ENCODE data around the gene CD82.
"Not testable (repeated sequence)": the region's sequence is repeated elsewhere in the genome, so short reads cannot be mapped to it uniquely, and the experiment has no call there.

The CD82 gene

DNA sequence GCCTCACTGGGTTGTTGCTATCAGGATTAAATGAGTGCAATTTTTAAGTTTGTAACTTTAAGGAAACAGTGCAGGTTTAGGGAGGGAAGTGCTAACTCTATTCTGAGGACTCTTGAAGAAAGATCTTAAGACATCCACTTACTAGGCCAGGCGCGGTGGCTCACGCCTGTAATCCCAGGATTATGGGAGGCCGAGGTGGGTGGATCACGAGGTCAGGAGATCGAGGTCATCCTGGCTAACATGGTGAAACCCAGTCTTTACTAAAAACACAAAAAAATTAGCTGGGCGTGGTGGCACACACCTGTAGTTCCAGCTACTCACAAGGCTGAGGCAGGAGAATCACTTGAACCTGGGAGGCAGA lies 5.5 kb upstream of the CD82 start:
- not testable (repeated sequence) for DNase-seq (ENCODE audit: low read depth, low spot score)

DNA sequence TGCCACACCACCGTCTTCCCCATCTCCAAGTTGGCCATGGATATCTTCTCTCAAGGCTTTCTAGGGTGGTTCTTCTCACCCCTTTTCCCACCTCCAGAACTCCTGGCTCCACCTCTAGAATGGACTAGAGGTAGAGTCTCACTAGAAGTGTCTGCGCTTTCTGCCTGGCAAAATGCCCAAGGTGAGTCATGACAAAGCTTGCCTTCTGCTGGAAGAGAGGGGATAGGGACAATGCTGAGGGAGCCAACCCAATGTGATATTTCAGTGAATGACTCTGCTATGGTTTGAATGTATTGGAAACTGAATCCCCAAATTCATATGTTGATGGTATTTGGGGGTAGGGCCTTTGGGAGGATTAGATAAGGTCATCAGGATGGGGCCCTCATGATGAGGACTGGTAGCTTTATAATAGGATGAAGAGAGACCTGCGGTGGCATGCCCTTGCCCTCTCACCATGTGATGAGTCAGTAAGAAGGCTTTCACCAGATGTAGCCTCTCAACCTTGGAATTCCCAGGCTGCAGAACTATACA lies 4.1 kb upstream of the CD82 start:
- DNase-seq (ENCODE audit: low read depth, low spot score), result no peak

DNA sequence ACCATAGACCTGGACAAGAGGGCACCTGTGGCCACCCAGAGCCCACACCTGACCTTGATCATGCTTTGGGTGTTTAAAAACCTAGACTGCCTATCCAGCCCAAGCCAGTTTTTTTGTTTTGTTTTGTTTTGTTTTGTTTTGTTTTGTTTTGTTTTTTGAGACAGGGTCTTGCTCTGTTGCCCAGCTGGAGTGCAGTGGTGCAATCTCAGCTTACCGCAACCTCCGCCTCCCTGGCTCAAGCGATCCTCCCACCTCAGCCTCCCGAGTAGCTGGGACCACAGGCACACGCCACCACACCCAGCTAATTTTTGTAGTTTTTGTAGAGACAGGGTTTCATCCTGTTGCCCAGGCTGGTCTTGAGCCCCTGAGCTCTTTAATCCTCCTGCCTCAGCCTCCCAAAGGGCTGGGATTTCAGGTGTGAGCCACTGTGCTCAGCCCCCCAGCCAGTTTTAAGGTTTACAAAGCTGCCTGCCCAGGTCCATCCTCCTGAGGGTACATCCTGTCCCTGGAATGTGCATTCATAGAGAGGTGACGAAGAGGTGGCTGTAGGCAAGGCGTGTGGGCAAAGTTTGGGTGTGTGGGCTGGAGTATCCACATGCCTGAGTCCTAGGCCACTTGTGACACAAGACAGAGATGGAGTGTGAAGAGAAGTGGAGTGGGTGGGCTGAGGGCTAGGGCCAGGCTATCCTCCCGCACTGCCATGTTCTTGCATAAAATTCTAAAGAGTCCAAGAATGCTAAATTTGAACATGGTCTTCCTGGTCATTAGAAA lies 3.3 kb upstream of the CD82 start:
- no peak for DNase-seq (ENCODE audit: low read depth, low spot score)

DNA sequence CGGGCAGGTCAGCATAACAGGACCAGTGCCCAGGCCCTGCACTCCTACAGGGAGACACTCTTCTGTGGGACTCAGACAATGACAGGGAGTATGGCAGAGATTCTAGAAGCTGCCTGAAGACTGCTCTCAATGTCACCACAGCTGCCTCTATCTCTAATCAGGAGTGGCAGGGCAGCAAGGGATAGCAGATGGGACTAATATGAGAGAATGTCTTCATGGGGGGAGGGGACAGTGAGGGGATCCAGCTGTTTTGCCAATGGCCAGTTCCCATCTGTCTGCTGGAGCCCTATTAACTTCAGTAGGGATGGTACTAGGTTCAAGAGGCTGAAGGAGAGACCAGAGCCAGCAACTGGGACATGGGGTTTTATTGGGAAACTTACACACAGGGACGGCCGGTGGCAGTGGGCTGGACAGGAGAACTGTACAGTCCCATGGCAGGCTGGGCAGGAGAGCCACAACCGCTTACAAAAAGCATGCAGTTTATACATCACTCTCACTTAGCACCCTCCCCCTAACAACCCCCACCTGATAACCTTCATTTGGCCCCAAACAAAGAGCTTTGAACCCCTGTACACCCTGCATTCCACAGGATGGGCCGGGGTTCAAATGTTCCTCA lies 2.5 kb upstream of the CD82 start:
- DNase-seq (ENCODE audit: low read depth, low spot score), result no peak

DNA sequence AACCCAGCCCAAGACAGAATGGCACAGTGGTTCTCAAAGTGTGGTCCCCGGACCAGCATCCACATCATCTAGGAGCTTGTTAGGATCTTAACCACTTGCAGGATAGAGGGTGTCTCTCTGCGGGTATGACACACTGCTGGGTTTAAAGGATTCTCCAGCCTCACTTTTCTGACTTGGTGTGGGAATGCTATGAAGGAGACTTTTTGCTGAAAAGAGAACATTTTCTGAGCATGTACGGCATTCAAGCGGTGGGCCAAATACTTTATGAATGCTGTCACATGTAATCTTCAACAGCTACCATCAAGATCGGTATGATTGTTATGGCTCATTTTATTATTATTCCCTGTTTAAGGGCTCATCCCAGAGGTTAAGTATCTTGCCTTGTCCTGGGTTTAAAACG lies 1.8 kb upstream of the CD82 start:
- DNase-seq (ENCODE audit: low read depth, low spot score), result no peak

DNA sequence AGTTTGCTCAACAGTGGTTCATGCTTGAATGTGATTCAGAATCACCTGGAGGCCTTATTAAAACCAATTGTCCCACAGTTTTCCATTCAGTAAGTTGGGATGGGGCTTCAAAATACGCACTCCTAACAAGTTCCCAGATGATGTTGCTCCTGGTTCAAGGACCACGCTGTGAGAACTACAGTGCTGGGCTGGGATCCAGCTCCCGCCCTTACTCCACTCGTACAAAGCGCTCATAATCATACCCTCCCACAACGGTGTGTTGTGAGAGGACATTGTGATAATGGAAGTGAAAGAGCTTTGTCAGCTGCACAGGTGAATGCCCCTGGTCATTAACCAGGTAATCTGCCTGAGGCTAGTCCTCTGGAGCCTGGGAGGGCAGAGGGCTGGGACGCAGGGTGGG lies 1.3 kb upstream of the CD82 start:
- DNase-seq (ENCODE audit: low read depth, low spot score), result no peak

DNA sequence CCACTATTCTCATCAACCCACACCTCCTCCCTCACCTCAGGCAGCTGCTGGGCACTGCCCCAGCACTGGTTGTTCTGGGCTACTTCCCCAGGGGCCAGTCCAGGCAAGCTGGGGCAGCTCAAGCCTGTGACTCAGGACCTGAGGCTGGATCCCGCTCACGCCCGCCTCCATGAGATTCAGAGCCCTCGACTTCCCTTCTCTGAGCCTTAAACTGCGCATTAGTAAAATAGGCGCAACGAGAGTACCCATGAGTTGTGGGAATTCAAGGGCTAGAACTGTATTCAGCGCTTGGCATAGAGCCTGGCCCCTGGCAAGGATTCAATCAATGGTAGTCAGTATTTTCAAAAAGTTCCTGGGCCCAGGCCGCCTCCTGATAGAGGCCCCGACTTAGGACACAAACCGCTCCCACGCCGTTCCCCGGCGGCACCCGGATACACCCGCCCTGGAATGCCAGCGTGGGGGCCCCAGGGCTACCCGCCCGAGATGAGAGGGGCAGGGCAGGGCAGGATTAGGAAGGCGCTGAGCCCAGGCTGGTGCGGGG lies 723 bp upstream of the CD82 start:
- DNase-seq (ENCODE audit: low read depth, low spot score), result no peak

DNA sequence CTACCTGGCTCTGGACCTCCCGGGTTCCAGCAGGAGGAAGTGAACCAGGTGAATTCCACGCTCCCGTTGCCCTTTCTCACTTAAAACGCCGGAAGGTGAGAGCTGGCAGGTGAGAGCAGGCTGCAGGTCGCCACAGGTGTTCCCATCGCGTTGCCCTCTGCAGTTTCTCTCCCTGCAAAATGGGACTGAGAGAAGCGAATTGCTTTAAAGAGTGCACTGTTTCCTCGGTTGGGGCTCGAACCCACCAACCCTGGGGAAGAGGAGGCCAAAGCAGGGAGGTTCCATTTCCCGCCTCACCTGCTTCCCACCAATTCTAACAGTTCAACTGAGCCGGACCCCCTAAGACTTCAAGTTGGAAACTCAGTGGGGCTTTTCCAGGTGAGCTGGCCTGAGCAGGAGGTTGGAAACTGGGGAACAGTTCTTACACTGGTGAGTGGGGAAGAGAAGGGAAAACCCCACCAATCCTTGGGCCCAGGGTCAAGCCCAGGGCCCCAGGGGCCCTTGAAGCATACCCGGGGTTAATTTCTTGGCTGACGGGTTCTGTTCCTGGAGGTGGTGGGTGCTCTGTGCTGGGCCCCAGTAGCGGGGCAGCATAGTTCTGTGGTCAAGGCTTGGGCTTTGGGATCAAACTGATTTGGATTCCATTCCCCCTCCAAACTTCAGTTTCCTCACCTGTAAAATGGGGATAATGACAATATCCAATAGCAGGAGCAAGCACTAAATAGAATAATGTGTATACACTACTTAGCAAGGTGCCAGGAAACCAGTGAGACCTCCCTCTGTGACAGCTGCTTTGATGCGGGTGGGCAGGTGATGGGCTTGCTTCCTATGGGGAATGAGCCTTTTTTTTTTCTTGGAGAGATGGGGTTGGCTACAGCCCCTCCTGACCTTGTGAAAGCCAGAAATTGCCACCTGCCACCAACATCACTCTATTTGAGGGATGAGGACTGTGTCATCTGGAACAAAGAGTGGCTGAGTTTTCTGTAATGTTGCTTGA lies 788 bp downstream of the CD82 start:
- no peak for DNase-seq (ENCODE audit: low read depth, low spot score)

DNA sequence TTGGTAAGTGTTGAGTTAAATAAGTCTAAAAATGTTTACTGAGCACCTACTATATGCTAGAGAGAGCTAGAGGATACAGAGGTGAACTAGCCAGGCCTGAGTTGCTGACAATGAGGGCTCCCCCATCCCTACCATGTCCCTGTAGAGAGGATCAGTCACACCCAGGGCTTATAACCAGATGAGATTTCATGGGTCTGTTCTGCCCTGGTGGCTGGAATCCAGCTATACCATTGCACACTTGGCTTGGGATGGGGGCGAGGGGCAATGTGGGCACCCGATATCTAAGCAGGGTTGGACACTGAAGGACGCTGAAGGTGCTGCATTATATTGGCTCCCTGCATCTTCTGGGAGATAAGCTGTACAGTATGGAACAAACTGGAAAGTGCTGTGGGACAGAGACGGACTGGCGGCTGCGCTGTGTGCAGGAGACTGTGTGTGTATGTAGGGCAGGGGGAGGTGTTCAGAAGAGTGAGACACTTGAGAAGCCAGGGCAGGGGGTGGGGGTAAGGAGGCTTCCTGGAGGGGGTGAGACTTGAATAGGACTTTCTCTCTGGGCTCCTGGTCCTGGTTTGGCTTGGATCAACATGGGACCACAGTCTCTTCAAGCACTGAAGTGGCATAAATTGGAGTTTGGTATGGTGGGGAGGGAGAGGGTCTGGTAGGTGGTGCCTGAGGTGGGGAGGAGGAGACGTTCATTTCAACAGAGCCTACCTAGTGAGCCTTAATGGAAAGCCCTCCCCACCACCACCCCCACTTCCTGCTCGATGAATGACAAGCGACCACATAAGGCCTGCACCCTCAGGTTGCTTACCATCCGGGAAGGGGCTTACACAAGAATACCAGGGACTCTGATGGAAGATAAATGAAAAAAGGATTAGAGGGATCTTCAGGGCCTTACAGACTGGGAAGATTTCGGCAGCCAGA lies 1.8 kb downstream of the CD82 start:
- no peak for DNase-seq (ENCODE audit: low read depth, low spot score)

DNA sequence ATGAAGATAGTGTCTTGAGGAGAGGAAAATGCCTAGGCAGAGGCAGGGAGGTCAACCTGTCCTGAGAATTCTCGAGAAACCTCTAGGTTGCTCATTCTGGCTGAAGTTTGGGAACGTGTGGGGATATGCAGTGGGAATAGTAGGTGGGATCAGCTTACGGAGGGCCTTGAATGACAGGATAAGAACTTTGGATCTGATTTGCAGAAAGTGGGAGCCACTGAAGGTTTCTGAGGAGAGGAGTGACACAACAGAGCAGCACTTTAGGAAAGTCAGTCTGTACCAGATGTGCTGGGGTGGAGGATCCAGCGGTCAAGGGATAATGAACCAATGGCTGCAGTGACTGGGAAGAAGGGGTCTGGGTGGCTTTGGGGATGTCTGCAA lies 2.4 kb downstream of the CD82 start:
- no peak for DNase-seq (ENCODE audit: low read depth, low spot score)

DNA sequence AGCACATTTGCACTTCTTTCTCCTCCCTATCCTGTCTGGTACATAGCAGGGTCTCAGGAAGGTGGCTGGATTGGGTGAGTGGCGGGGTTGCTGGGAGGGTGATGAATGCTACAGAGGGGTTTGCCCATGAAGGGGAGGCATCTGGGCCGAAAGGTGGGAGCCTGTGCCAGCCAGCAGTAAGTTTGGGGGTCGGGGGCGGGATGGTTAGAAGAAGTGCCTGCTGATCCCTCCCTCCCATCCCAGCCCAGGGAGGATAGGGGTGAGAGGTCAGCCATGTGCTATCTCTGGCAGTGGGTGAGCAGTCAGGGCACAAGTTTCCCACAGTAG lies 2.8 kb downstream of the CD82 start:
- DNase-seq (ENCODE audit: low read depth, low spot score), result no peak

DNA sequence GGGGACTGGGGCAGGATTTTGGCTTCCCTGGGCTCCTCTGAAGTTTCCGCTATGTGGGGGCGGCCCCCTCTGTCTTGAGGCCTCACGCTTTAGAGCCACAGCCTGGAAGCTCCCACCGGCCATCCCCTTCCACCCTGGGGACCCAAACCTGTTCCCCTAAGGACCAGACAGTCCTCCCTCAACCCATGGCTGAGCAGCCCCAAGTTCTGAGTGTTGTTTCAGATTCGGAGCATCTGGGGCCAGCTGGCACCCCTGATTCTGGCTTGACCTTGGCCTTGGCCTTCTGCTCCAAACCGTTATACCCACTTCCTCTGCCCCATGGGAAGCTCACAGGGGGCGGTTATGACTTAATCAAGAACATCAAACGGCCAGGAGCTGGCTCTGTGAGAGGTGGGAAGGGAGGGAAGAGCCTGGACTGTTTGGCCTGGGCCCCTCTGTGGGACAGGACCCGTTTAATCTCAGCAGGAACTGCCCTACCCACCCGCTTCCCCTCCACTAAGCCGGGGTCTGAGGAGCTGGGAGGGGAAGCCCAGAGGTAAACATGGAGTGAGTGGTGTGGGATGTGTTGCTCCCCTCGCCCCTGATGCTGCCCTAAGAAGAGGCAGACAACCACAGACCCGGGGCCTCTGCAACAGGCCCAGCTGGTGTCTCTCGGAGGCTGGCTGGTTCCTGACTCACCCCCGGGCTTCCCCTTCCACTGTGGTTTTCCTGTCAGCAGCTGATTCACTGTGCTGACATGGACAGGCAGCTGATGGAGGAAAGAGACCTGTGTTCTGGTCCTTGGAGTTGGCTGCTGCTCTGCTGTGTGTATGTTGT lies 3.4 kb downstream of the CD82 start:
- peak; percentile 69 for DNase-seq (ENCODE audit: low read depth, low spot score)

DNA sequence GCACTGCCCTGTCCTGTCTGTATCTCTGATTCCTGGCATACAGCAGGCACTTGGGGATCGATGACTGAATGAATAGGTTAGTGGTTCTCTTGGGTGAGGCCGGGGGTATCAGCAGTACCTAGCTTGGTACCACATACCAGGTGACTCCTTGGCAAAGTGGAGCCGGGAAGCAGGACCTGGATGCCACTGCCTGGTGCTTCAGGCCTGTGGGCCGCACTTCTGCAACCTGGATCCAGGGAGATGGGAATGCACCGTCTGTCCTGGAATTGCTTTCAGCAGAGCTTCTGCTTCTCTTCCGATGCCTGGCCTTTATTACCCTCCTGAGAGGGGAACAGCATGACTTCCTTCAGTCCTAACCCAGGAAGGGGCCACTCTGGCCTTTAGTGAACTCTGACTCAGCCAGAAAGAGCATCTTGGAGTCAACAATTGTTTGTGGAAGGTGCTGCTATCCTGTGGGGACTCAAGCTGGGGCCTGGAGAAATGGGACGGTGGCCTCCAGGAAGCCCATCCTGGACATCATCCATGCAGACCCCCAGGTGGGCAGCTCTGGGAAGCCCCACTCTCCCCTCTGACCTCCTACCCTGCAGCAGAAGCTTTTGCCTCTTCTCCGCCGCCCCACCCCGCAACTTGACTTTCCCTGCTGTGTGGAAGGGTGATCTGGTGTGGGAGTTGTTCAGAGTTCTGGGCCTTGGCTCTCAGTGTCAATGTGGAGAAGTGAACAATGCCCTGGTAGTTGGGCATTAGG lies 5.1 kb downstream of the CD82 start:
- DNase-seq (ENCODE audit: low read depth, low spot score), result no peak

DNA sequence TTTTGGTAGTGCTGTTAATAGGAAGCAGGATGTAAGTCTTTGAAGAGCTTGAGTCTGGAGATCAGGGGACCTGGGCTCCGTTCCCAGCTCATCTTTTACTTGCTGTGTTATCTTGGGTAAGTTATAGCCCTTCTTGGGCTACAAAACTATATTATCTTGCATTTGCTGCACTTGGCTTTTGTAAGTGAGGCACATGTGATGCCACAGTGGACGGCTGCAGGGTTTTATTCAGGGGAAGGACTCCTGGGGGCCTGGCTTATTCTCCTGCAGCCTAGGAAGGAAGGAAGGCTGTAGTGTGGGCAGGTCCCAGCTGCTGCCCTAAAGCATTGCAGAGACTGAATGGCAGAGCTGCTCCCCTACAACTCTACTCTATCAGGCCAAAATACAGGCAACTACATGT lies 6.4 kb downstream of the CD82 start:
- DNase-seq (ENCODE audit: low read depth, low spot score), result no peak

DNA sequence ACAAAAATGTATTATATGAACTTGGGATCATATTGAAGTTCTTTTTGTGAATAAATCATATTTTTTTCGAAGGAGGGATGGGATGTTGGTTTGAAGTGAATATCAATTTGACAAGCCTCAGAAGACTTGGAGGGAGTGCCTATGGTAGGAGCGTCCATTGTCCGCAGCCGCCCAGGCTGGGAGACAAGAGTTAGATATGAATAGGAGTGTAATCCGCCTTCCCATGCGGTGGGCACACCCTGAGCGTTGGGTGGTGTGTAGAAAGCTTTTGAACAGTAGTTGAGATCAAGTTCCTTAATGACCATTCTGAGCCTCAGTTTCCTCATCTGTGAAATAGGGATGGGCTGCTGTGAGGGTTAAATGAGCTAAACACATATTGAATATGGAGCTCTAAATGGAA lies 7.0 kb downstream of the CD82 start:
- DNase-seq (ENCODE audit: low read depth, low spot score), result no peak

DNA sequence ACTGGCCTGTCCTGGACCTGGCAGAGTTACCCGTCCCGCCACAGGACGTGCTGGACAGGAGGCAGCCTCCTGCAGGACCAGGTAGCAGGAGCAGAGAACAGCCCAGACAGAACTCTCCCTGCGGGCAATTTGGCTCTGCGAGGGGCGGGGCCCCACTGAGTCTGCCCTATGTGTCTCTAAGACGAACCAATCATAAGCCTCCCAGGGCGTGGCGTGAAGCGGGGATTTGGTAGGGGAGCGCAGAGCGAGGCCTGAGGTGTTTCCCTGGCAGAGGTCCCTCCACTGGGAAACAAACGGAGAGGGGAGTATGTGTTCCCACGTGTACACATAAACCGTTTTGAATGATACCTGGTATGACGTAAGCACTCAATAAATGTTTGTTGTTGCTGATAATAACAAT lies 7.4 kb downstream of the CD82 start:
- DNase-seq (ENCODE audit: low read depth, low spot score), result peak; percentile 97

DNA sequence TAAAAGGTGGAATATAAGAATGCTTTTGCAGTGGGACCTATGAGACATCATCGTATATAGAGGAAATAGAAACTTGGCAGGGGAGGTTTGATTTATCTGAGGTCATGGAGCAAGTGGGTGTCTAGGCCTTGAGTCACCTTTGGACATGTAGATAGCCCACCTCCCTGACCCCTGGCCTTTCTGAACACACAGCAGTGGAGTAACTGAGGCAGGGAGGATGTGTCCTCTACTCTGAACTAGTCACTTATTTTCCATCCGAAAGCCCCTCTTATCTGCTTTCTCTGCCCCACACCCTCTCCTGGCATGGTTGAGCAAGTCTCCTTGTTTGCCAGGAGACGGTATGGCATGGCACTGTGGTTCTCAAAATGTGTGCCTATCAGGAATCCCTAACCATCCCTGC lies 7.9 kb downstream of the CD82 start:
- no peak for DNase-seq (ENCODE audit: low read depth, low spot score)

DNA sequence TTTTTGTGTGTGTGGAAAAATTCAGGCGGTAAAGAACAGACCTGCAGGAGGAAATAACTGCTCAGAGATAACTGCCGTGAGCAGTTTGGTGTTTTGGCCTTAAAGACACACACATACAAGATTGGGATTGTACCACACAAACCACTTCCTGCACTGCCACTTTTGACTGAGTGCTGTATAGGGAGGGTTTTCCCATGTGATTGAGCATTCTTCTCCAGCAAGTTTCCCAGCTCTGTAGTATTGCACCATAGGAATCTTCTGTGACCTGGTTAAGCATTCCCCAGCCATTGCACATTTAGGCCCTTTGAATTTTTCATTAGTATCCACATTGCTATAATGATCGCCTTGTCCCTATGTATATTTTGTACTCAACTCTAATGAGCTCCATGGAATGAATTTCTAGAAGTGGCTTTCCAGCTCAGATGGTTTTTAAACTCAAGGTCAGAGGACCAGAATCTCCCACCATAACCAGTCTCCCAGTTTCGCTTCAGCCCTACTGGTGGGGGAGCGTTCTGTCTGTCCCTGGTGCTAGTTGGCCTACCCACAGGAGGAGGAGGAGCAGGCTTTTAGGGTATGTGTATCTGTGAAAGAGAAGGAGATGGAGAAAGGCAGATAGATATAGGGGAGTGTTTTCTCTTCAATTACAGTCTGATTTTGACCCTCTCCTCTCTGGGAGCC lies 9.3 kb downstream of the CD82 start:
- no peak for DNase-seq (ENCODE audit: low read depth, low spot score)

DNA sequence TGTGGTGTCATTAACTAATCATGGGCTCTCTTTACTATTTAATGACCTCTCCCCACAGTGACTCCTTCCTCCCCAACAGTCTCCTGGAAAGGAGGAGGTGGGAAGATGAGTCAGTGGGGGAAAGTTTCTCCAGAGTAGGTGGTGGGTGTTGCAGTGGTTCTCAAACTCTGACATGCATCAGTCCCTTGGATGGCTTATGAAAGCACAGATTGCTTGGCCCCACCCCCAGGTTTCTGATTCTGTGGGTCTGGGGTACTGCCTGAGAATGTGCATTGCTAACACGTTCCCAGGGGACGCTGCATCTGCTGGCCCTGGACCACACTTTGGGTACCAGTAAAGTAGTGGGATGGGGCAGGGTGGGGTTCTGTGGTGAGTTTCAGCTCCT lies 9.8 kb downstream of the CD82 start:
- DNase-seq (ENCODE audit: low read depth, low spot score), result no peak
